ENCODE measurements around the gene EMC10. TPM values are rescaled to one million over a fixed set of nuclear protein-coding genes. Genes with fewer than 3 reads are reported as not detected.

EMC10 gene
- total RNA-seq, 4 donors from 2014 or later = 48.5 to 79.4 (median 59.7) TPM

GRCh38 chr19:50477751-50478515 is 1.6 kb downstream of the EMC10 start:
- Histone ChIP-seq H3K27me3 (no peaks in the 10 kb centered on the region), H3K36me3 (peaks cover 0 to 48% (median 12%) of the 10 kb centered on the region in 3 donors), H3K4me1 (peaks cover 0 to 24% (median 14%) of the 10 kb centered on the region in 4 donors), H3K4me3 (no peak overlapping the region), H3K9me3 (no peaks in the 10 kb centered on the region), H3K27ac (no peak overlapping the region)
- 93% methylated on average over 17 of the region's 17 CpGs for WGBS, 2 donors
- no peak for DNase-seq (ENCODE audit: low spot score in 2 of 2)
- TF ChIP-seq CTCF (IDR thresholded peaks at IDR 0.05) (no peak), EP300 (IDR thresholded peaks at IDR 0.05) (no peak), POLR2A (IDR thresholded peaks at IDR 0.05) (no peak)

GRCh38 chr19:50478901-50479715 is 2.8 kb downstream of the EMC10 start:
- H3K9me3 ChIP-seq = no peaks in the 10 kb centered on the region
- no peak overlapping the region for H3K4me3 ChIP-seq
- no peaks in the 10 kb centered on the region for H3K27me3 ChIP-seq
- no peak for DNase-seq (ENCODE audit: low spot score in 2 of 2)
- peaks cover 0 to 60% (median 12%) of the 10 kb centered on the region in 3 donors for H3K36me3 ChIP-seq
- peaks cover 0 to 24% (median 14%) of the 10 kb centered on the region in 4 donors for H3K4me1 ChIP-seq
- WGBS, 2 donors = 78 to 85% methylated on average over 19 of the region's 19 CpGs
- no peak for TF ChIP-seq EP300 (IDR thresholded peaks at IDR 0.05)
- no peak for TF ChIP-seq POLR2A (IDR thresholded peaks at IDR 0.05)
- TF ChIP-seq CTCF (IDR thresholded peaks at IDR 0.05) = peak in 3 of 5 experiments; percentile 12 to 15 (median 13)
- no peak overlapping the region for H3K27ac ChIP-seq

GRCh38 chr19:50479761-50480251 is 3.5 kb downstream of the EMC10 start:
- WGBS, 2 donors = 90 to 97% methylated on average over 11 to 15 of the region's 16 CpGs
- Histone ChIP-seq H3K27ac (no peak overlapping the region), H3K4me3 (no peak overlapping the region), H3K9me3 (no peaks in the 10 kb centered on the region), H3K4me1 (peaks cover 0 to 24% (median 14%) of the 10 kb centered on the region in 4 donors), H3K27me3 (no peaks in the 10 kb centered on the region), H3K36me3 (peaks cover 0 to 65% (median 12%) of the 10 kb centered on the region in 3 donors)
- TF ChIP-seq CTCF (IDR thresholded peaks at IDR 0.05) = no peak
- TF ChIP-seq EP300 (IDR thresholded peaks at IDR 0.05) = no peak
- TF ChIP-seq POLR2A (IDR thresholded peaks at IDR 0.05) = no peak
- no peak for DNase-seq (ENCODE audit: low spot score in 2 of 2)

- DNase-seq (ENCODE audit: low spot score in 2 of 2) = no peak
- TF ChIP-seq POLR2A (IDR thresholded peaks at IDR 0.05) = no peak
- TF ChIP-seq EP300 (IDR thresholded peaks at IDR 0.05) = no peak
- no peak for TF ChIP-seq CTCF (IDR thresholded peaks at IDR 0.05)
- H3K27ac ChIP-seq = no peak overlapping the region
- peaks cover 0 to 71% (median 12%) of the 10 kb centered on the region in 3 donors for H3K36me3 ChIP-seq
- H3K9me3 ChIP-seq = no peaks in the 10 kb centered on the region
- no peak overlapping the region for H3K4me3 ChIP-seq
- H3K4me1 ChIP-seq = peaks cover 0 to 24% (median 14%) of the 10 kb centered on the region in 4 donors
- H3K27me3 ChIP-seq = no peaks in the 10 kb centered on the region
- 89 to 90% methylated on average over 35 to 37 of the region's 37 CpGs for WGBS, 2 donors
Measured at GRCh38 chr19:50480281-50481111, 4.2 kb downstream of the EMC10 start.
